ENCODE measurements around the gene ROBO1. TPM values are rescaled to one million over a fixed set of nuclear protein-coding genes. Genes with fewer than 3 reads are reported as not detected.

Gene ROBO1
- total RNA-seq, 2 donors from 2014 or later, result not detected

GRCh38 chr3:79009861-79010260 is 757.9 kb downstream of the ROBO1 start:
- no peaks in the 10 kb centered on the region for H3K9me3 ChIP-seq (ENCODE audit: control insufficient read depth, low read length, poor library complexity, severe bottlenecking)

GRCh38 chr3:79006077-79006476 is 761.7 kb downstream of the ROBO1 start:
- DNase-seq, result no peak
- no peak overlapping the region for H3K4me3 Mint-ChIP-seq
- H3K27me3 Mint-ChIP-seq, result no peaks in the 10 kb centered on the region
- no peak for ATAC-seq
- no peaks in the 10 kb centered on the region for H3K36me3 Mint-ChIP-seq (ENCODE audit: low read depth)
- H3K27ac Mint-ChIP-seq, result no peak overlapping the region
- H3K4me1 Mint-ChIP-seq, result no peaks in the 10 kb centered on the region
- H3K9me3 ChIP-seq (ENCODE audit: control insufficient read depth, low read length, poor library complexity, severe bottlenecking), result no peaks in the 10 kb centered on the region

More at GRCh38 chr3:79009861-79010260, 757.9 kb downstream of the ROBO1 start:
- H3K27me3 Mint-ChIP-seq, result no peaks in the 10 kb centered on the region
- ATAC-seq (no peak), DNase-seq (no peak)
- H3K36me3 Mint-ChIP-seq (ENCODE audit: low read depth), result no peaks in the 10 kb centered on the region
- H3K4me3 Mint-ChIP-seq, result no peak overlapping the region
- no peak overlapping the region for H3K27ac Mint-ChIP-seq
- no peaks in the 10 kb centered on the region for H3K4me1 Mint-ChIP-seq

GRCh38 chr3:79005084-79005483 is 762.7 kb downstream of the ROBO1 start:
- no peak for ATAC-seq
- H3K4me1 Mint-ChIP-seq, result no peaks in the 10 kb centered on the region

GRCh38 chr3:79003994-79004393 is 763.8 kb downstream of the ROBO1 start:
- no peaks in the 10 kb centered on the region for H3K9me3 ChIP-seq (ENCODE audit: control insufficient read depth, low read length, poor library complexity, severe bottlenecking)

More at GRCh38 chr3:79005084-79005483, 762.7 kb downstream of the ROBO1 start:
- no peaks in the 10 kb centered on the region for H3K9me3 ChIP-seq (ENCODE audit: control insufficient read depth, low read length, poor library complexity, severe bottlenecking)
- DNase-seq, result no peak
- no peak overlapping the region for H3K27ac Mint-ChIP-seq
- H3K27me3 Mint-ChIP-seq, result no peaks in the 10 kb centered on the region
- H3K4me3 Mint-ChIP-seq, result no peak overlapping the region
- H3K36me3 Mint-ChIP-seq (ENCODE audit: low read depth), result no peaks in the 10 kb centered on the region

GRCh38 chr3:79002465-79003372 is 765.1 kb downstream of the ROBO1 start:
- H3K27me3 Mint-ChIP-seq, result no peaks in the 10 kb centered on the region
- H3K27ac Mint-ChIP-seq, result no peak overlapping the region
- ATAC-seq (no peak), DNase-seq (no peak)
- no peaks in the 10 kb centered on the region for H3K4me1 Mint-ChIP-seq
- no peak overlapping the region for H3K4me3 Mint-ChIP-seq
- H3K36me3 Mint-ChIP-seq (ENCODE audit: low read depth), result no peaks in the 10 kb centered on the region
- H3K9me3 ChIP-seq (ENCODE audit: control insufficient read depth, low read length, poor library complexity, severe bottlenecking), result no peaks in the 10 kb centered on the region

More at GRCh38 chr3:79003994-79004393, 763.8 kb downstream of the ROBO1 start:
- Mint-ChIP-seq H3K4me3 (no peak overlapping the region), H3K27ac (no peak overlapping the region), H3K36me3 (ENCODE audit: low read depth) (no peaks in the 10 kb centered on the region), H3K4me1 (no peaks in the 10 kb centered on the region), H3K27me3 (no peaks in the 10 kb centered on the region)
- ATAC-seq, result no peak
- no peak for DNase-seq

- H3K4me3 Mint-ChIP-seq, result no peak overlapping the region
- no peaks in the 10 kb centered on the region for H3K36me3 Mint-ChIP-seq (ENCODE audit: low read depth)
- ATAC-seq (no peak), DNase-seq (no peak)
- no peaks in the 10 kb centered on the region for H3K9me3 ChIP-seq (ENCODE audit: control insufficient read depth, low read length, poor library complexity, severe bottlenecking)
- H3K4me1 Mint-ChIP-seq, result no peaks in the 10 kb centered on the region
- H3K27me3 Mint-ChIP-seq, result no peaks in the 10 kb centered on the region
- H3K27ac Mint-ChIP-seq, result no peak overlapping the region
Observed at GRCh38 chr3:79001255-79001654, 766.5 kb downstream of the ROBO1 start.

GRCh38 chr3:78999139-78999538 is 768.7 kb downstream of the ROBO1 start:
- H3K9me3 ChIP-seq (ENCODE audit: control insufficient read depth, low read length, poor library complexity, severe bottlenecking), result no peaks in the 10 kb centered on the region
- Mint-ChIP-seq H3K36me3 (ENCODE audit: low read depth) (no peaks in the 10 kb centered on the region), H3K4me3 (no peak overlapping the region), H3K27ac (no peak overlapping the region), H3K4me1 (no peaks in the 10 kb centered on the region), H3K27me3 (no peaks in the 10 kb centered on the region)
- ATAC-seq, result no peak
- no peak for DNase-seq

- Mint-ChIP-seq H3K27ac (no peak overlapping the region), H3K4me3 (no peak overlapping the region), H3K36me3 (ENCODE audit: low read depth) (no peaks in the 10 kb centered on the region), H3K27me3 (no peaks in the 10 kb centered on the region), H3K4me1 (no peaks in the 10 kb centered on the region)
- ATAC-seq, result no peak
- H3K9me3 ChIP-seq (ENCODE audit: control insufficient read depth, low read length, poor library complexity, severe bottlenecking), result no peaks in the 10 kb centered on the region
- no peak for DNase-seq
Observed at GRCh38 chr3:78995087-78995486, 772.7 kb downstream of the ROBO1 start.

GRCh38 chr3:78994174-78995027 is 773.4 kb downstream of the ROBO1 start:
- no peak for ATAC-seq
- no peak overlapping the region for H3K4me3 Mint-ChIP-seq
- H3K27ac Mint-ChIP-seq, result no peak overlapping the region

GRCh38 chr3:78993375-78993774 is 774.4 kb downstream of the ROBO1 start:
- Mint-ChIP-seq H3K4me1 (no peaks in the 10 kb centered on the region), H3K27me3 (no peaks in the 10 kb centered on the region), H3K27ac (no peak overlapping the region), H3K36me3 (ENCODE audit: low read depth) (no peaks in the 10 kb centered on the region), H3K4me3 (no peak overlapping the region)
- ATAC-seq (no peak), DNase-seq (no peak)
- no peaks in the 10 kb centered on the region for H3K9me3 ChIP-seq (ENCODE audit: control insufficient read depth, low read length, poor library complexity, severe bottlenecking)

More at GRCh38 chr3:78994174-78995027, 773.4 kb downstream of the ROBO1 start:
- Mint-ChIP-seq H3K4me1 (no peaks in the 10 kb centered on the region), H3K27me3 (no peaks in the 10 kb centered on the region), H3K36me3 (ENCODE audit: low read depth) (no peaks in the 10 kb centered on the region)
- no peaks in the 10 kb centered on the region for H3K9me3 ChIP-seq (ENCODE audit: control insufficient read depth, low read length, poor library complexity, severe bottlenecking)
- DNase-seq, result no peak

GRCh38 chr3:78992830-78993229 is 775.0 kb downstream of the ROBO1 start:
- no peak overlapping the region for H3K4me3 Mint-ChIP-seq
- no peak for ATAC-seq
- no peak for DNase-seq
- H3K4me1 Mint-ChIP-seq, result no peaks in the 10 kb centered on the region
- H3K36me3 Mint-ChIP-seq (ENCODE audit: low read depth), result no peaks in the 10 kb centered on the region
- H3K27ac Mint-ChIP-seq, result no peak overlapping the region
- H3K9me3 ChIP-seq (ENCODE audit: control insufficient read depth, low read length, poor library complexity, severe bottlenecking), result no peaks in the 10 kb centered on the region
- H3K27me3 Mint-ChIP-seq, result no peaks in the 10 kb centered on the region

- ATAC-seq (no peak), DNase-seq (no peak)
- Mint-ChIP-seq H3K27ac (no peak overlapping the region), H3K36me3 (ENCODE audit: low read depth) (no peaks in the 10 kb centered on the region), H3K27me3 (no peaks in the 10 kb centered on the region), H3K4me3 (no peak overlapping the region), H3K4me1 (no peaks in the 10 kb centered on the region)
- no peaks in the 10 kb centered on the region for H3K9me3 ChIP-seq (ENCODE audit: control insufficient read depth, low read length, poor library complexity, severe bottlenecking)
Observed at GRCh38 chr3:78992400-78992799, 775.4 kb downstream of the ROBO1 start.

- Mint-ChIP-seq H3K36me3 (ENCODE audit: low read depth) (no peaks in the 10 kb centered on the region), H3K4me3 (no peak overlapping the region), H3K27ac (no peak overlapping the region), H3K27me3 (no peaks in the 10 kb centered on the region), H3K4me1 (no peaks in the 10 kb centered on the region)
- no peaks in the 10 kb centered on the region for H3K9me3 ChIP-seq (ENCODE audit: control insufficient read depth, low read length, poor library complexity, severe bottlenecking)
- DNase-seq, result no peak
- ATAC-seq, result no peak
Observed at GRCh38 chr3:78991656-78992055, 776.1 kb downstream of the ROBO1 start.
